Measurements from ENCODE around the gene CAPZA1.
A peak's percentile ranks its signal among the peaks of the same experiment; 100 is the strongest.

DNA sequence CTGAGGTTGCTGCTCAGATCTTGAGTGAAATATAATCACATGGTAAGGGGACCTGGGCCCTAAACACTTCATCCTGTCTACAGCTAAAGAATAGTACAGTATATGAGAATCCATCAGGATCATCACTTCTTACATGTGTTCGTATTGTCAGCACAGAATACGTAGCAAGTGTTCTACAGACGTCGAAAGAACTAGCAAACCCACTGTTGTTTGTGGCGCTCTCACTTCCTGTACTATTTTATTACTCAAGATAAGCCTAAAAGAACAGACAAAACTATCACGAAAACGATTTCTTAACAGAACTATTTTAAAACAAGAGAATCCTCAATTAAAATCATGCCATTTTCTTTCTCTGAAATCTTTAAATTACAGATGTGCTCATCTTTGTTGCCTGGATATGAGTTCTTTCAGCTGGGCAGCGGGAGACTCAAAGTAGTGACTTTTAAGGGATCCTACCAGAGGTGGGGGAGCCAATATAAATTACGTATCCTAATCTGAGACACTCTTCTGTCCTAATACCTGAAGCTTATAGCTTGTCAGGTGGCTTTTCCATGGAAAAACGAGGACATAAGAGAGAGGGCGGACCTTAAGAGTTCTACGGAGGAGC is 1.4 kb upstream of the CAPZA1 start:
- TF ChIP-seq CTCF (IDR thresholded peaks at IDR 0.05) (no peak), POLR2A (IDR thresholded peaks at IDR 0.05) (peak in 1 of 4 donors; percentile 40)
